GM18873 (cell line): ENCODE data around the gene ST6GAL2.

Source experiments
- ATAC-seq: cut with Tn5 transposase; IDR thresholded peaks from one replicate; pipeline ENCODE4 v1.9.1; 2021; ENCODE audit warnings: mild to moderate bottlenecking, moderate library complexity, moderate number of reproducible peaks; ENCODE audit not compliant: unreplicated experiment, low FRiP score

The ST6GAL2 gene

DNA sequence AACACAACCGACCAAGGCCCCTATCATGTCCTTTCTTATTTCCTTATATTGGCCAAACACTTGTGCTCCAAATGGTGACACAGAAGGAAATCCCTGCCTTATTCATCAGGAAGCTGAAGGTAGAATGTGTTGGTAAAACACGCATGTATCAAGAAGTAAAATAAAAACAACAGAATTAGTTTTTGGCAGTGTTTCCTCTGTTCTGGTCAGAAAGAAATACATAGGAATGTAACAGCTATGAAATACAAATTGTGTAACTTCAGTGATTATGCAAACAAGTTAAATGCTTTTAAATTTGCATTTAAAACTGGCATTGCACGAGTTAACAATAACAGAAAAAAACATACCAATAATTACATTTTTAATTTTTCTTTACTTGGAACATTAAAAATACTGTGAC, 19.3 kb downstream of the ST6GAL2 start:
- ATAC-seq, result no peak

DNA sequence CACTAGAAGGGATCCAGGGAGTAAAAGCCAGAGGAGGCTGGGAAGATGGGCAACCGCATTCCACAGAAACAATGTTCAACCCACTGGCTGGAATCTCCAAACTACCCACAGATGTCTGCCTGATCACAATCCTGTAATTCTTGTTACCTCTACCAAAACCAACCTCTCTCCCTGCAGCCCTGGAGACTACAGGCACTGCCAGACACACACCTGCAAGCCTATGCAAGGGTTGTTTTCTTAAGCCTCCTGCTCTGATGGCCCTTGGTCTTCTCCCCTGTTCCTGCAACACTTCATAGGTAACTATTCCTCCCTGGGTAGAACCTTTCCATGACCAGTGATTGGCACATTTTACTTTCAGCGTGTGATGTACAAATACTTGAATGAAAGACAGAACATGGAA, 21.9 kb downstream of the ST6GAL2 start:
- no peak for ATAC-seq

DNA sequence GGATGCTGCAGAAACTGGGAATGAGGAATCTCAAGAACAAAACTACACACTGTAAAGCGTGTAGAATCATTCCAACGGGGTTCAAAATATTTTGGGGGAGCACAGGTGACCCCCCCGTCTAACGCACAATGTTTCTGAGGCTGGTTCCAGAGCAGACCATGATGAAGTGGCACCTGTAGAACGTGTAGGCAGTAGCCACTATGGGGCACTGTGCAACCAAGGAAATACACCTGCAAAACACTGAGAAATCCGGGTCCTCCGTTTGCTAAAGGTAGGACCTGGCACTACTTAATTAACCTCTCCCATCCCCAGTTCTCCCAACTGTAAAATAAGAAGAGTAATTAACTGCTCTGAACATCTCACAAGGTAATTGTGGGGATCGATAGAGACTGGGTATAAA, 22.6 kb downstream of the ST6GAL2 start:
- no peak for ATAC-seq

DNA sequence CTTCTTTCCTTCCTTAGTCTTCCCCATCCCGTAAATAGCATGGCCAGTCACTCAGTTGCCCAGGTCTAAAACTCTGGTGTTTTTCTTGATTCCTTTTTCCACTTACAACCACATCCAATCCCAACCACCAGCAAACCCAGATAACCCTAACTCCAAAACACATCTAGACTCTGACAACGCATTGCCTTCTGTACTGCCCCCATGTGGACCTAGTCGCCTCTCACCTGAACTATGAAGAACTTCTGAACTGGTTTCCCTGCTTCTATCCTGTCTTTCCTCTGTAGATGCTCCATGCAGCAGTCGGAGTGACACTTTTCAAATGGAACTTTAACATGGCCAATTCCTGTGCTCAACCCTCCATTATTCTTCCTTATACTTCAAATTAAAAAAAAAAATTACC, 26.5 kb downstream of the ST6GAL2 start:
- no peak for ATAC-seq

DNA sequence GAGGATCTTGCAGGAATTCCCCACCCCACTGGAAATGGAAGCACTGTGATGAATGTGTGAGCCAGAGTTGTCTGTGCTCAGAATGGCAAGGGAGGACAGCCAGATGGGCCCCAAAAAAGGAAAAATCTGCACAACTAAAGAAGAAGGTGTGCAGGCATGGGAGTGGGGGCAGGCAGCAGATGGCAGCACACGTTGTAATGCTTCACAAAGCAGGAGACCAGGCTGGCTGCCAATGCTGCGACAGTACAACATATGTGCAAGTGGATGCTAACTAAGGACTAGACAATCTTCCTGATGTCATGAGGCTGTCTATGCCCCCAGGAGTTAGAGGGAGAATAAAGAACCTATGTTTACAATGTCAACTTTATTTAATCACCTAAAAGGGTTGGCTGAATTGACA, 27.2 kb downstream of the ST6GAL2 start:
- no peak for ATAC-seq

DNA sequence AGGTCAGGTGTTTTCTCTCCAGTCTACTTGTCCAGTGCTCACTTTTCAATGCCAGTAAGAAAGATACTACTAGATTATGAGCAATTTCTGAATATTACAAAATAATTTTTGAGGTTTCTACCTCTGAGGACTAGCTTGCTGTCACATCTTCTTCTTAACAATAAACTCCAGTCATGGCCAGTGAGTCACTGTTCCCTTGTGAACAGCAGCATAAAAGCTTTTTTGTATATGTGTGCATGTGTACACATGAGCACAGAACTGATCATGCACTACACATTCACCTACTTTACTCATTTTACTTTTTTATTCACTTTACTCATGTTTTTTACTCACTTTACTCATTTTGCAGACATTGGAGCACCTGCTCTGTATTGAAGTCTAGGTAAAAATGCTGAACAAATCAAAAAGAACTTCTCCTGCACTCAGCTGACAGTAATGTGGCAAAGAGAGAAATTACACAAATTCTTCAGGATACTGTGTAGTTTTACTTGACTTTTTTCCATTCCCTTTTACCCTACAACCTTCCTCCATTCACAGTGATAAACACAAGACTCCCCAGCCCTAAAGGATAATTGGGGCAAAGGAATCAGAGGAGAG, 28.0 kb downstream of the ST6GAL2 start:
- ATAC-seq, result no peak

DNA sequence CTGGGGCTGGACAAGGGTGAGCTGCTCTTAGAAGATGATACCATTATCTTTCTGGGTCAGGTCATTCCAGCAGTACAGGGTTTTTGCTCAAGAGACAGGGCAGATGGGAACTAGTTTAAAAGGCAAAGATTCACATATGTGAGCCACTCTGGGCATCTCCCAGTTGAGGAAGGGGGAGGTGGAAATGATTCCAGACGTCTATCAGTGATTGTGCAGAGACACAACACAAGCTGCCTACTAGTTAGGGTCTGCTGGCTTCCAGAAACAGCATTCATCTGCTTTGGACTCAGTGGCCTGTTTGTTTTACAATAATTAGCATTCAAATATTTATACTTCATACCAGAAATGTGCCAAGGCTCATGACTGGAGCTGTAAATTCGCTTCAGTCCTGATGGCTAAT, 32.3 kb downstream of the ST6GAL2 start:
- ATAC-seq, result no peak

DNA sequence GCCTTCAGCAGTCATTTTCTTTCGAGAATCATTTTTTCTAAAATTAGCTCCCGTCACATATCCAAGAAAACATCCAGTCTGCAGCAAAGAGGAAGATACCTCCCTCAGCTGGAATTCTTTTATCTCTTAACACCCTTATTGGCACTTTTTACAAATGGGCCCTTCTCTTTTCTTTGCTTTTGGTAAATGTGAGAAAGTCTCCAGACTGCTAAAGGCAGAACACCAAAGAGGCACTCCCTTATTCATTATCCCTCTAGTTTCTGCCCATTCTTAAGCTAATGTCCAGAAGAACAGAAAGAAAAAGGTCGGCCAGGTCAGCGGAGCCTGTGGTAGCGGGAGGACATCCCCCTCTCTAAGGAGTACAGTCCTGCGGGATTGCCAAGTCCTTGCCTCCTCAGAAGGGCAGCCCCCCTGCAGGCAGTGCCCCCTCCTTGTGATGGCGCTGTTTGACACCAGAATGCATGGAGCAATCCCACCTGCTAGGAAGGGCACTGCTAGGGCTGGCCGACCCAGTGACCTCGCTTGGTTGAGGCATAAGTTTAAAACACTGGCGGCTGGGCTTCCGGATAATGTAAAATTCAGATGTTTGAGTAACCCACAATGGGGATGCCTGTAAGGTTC, 34.0 kb downstream of the ST6GAL2 start:
- no peak for ATAC-seq

DNA sequence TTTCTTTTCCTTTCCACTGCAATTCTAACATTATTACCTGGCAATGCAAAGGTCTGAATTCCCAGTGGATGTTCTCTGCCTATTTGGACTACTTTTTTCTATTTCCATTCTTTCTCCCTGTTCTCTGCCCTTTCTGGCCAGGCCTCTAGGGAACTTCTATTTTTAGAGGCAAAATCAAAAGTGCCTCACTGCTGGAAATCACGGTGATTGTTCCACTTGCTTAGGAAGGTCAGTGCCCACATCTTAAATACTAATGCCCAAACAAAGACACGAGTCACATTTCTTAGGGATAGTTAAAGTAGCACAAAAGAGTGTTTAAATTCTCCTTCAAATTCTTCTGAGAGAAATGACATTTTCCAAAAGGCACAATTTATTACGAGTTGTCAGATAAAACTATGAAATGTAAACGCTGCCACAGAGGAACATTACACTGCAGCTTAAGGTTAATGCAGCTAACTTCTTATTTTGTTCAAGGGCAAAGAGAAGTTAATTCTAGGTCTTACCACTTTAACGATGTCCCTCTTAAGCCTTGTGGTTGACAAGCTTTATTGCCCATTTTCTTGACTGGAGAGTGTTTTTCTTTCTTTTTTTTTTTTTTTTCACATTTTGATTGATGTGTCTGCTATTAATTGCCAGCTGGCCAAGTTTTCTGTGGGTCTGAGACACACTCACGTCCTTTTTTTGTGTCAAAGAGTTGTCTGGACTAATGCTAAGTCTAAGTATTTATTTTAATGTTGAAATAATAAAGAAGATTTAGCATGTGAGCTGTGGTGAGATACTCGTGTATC, 34.7 kb downstream of the ST6GAL2 start:
- no peak for ATAC-seq

DNA sequence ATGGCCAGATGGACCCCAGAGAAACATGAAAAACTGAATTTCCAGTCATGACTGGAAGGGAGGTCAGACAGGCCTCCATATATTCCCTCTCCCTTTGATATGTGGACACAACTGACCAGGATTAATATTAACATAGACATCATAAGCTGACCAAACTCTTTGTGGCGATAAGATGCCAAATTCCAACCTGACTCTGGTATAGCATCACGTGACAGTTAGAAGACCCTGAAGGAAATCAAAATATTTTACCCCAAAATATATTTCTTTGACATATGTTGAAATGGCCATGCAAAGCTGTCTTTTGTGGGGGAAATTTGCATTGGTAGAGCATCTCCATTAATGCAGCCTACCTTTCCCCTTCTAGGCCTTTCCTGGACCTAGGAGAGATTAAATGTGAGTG, 36.7 kb downstream of the ST6GAL2 start:
- no peak for ATAC-seq

DNA sequence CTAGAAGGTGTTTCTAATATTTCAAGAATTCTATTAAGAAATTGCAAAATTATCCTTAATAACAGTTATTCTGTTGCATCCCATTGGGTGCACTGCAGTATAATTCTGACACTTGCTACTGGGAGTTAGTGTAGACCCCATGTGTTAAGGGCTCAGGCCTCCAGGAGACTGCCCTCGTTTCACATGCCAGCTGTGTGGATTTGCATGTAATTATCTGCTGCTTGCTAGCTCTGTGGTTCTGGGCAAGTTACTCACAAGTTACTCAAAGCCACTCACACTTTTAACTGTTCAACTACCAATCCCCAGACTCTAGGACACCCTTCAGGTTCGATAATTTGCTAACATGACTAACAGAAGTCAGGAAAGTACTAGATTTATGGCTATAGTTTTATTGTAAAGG, 38.6 kb downstream of the ST6GAL2 start:
- no peak for ATAC-seq

DNA sequence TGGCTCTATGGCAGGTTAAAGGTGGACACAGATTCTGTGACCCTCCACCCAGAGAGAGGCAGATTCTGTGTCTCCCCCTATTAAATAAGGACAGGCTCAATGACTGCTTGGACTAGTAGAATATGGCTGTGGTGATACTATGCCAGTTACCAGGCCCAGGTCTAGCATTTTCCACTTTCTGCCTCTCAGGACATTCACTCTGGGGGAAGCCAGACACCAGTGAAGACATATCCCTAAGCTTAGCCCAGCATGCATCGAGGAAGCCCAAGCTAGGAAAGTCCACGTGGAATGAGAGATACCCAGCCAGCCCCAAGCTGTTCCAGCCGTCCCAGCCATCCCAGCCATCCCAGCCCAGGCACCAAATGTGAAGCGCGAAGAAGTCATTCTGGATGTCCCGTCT, 40.3 kb downstream of the ST6GAL2 start:
- ATAC-seq, result no peak

DNA sequence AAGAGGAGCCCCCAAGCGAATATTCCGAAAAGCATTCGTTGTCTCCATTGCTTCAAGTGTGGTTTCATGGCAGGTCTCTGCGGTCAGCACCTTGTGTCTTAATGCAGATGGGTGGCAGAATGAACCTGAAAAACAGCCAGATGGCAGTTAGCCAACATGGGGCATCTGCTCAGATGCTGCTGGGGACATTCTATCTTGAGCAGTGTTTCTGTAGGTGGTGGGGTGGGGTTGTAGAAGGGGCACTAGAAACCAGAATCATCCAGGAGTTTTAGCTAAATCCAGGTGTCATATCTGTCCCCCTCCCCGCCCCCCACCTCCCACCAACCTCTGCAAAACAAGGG, 42.1 kb downstream of the ST6GAL2 start:
- no peak for ATAC-seq

DNA sequence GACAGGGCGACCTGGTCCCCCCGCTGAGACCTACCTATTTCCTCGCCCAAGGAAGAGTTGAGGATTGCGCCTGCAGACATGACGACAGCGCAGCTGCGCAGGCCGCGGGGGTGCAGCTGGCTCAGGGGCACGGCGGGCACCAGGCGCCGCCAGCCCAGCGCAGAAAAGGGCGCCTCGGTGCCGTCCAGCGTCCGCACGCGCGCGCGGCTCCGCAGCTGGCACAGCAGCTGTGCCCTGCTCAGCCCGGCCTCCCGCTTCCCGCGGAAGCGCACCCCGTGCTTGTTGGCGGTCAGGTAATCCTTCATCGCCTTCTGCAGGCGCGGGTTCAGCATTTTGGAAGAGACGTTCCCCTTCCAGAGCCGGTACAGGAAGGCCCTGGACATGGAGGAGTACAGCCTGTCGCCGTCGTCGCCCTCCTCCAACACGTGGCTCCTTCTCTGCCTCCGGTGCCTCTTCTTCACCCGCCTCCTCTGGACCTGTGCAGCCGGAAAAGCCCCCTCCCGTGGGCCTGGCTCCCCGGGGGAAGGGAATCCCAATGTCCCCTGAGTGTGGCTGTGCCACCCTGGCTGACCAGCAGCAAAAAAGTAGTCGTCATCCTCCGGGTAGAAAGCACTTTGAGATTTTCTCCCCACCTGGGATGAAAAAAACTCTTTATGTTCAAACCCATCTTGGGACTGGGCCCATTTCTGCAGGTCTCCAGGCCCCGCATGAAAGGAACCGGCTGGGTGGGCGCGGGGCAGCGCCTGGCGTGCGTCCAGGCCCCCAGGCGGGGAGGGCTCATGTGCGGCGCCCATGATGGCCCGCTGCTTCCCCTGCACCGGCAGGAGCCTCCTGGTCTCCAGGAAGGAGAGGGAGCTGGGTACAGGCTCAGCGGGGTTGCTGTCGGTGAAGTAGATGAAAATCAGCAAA, 42.7 kb downstream of the ST6GAL2 start:
- no peak for ATAC-seq

DNA sequence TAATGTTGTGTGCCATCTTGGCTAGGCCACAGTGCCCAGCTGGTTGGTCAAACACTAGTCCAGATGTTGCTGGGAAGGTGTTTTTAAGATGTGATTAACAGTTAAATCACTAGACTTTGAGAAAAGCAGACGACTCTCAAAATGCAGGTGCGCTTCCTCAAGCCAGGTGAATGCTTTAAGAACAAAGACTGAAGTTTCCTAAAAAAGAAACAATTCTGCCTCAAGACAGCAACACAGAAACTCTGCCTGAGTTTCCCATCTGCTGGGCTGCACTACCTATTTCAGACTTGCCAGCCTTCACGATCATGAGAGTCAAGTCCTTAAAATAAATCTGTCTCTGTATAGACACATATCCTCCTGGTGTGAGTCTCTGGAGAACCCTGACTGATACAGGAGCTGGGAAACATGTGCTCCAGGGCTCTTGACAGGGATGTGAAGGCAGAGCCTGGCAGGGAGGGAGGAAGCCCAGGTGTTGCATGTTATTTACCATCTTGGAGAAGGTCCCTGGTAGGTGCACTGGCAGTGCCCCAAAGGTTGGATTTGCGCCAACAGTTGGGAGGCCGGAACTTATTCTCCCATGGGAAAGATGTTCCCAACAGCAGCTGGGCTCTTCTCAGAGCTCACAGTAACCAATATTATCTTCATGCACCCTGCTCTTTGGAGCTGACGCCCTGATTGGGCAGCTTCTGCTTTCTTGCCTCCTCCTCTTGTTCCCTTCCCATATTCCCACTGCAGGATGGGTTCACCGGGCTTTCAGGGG, 43.9 kb downstream of the ST6GAL2 start:
- no peak for ATAC-seq

DNA sequence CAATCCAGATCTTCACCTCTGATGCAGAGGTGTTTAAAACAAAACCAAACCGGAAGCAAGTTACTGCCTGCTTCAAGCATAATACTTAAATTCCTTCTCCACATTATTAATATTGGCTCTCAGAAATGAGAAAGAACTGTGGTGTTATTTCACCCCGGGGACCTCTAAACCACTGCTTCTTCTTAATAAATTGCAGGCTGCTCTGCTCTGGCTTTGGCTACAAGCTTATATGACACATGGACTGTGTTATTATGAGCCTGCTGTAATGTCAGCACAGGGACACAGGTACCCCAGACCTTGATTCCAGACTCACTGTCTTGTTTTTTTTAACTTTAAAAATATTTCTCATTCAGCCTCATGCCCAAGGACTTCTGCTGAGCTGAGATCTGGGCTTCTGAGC, 45.1 kb downstream of the ST6GAL2 start:
- ATAC-seq, result no peak

DNA sequence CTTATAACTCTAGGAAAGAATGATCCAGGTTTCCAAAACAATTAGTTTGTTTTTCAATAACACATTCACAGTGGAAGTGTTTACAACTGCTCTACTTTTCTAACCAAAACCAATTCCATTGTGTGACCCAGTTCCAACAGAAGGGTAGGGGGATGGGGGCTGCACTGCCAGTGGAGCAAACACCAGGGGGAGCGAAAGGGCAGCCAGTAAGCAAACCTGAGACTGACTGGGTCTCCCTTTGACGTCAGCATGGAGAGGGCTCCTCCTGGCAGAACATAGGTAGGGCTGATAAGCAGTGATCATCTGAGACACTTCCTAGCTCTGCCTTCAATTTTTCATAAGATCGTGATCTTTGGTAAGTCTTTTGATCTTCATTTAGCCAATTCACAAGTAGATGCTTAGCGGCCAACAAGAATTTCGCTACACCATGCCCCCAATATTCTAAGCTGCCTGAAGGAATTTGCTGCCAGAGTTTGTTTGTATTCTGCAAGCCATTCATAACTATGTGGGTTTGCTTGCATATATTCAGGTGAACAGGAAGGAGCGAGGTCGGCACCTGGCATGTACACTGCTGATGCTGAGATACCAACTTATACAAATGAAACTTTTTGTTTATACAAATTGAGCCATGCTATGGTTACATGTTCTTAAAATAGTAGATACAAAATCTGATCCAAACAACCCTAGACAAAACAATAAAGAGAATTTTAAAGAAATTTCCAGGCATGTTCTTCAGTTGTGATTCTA, 45.9 kb downstream of the ST6GAL2 start:
- ATAC-seq, result no peak

DNA sequence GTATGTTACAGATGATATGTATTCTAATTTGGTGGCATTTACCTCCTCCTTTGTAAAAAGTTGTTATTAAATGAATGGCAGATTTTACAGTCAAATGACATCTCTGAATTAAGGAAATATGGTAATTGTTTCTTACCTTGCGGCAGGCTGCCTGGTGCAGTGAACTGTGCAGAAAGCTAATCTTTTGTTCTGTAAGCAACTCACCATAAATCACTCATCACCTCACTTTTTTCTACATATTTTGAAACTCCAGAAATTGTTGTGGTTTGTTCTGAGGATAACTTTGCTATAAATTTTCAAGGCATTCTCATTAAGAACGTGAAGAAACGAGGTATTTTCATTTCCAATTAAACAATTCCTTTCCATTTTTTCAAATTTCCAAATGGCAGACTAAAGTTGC, 52.7 kb downstream of the ST6GAL2 start:
- ATAC-seq, result no peak

DNA sequence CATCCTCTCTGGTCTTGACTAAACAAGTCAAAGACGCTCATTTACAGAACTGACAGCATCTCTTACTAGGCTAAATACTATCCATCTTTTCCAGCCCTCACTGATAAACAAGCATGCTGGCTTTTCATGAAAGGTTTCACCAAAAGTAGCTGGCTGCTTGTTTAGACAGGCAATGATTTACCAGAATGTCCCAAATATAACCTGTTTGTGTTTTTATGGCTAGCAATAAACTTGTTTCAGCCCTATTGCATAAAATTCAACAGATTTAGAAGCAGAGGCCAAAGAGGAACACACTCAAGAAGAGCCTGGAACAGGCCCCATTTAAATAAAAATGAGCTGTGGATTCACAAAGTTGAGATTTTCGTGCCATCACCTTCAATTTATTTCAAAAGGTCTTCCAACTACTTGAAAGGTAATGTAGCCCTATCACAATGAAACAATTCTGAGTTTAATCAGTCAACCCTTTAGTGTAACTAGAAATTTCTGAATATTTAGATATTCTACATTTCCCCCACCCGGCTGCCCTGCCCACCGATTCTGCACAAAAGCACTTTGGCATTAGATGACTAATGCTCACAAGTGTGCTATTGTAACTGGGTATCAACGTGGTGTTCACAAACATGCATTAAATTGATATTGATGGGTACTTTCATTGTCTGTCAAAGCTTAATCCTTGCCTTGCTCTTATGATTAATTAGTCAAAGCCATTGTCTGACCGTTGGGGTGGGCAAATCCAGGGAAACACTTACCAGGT, 54.0 kb downstream of the ST6GAL2 start:
- no peak for ATAC-seq
